ENCODE measurements around the gene GPC5. TPM values are rescaled to one million over a fixed set of nuclear protein-coding genes. Genes with fewer than 3 reads are reported as not detected.

The GPC5 gene
- total RNA-seq, 1 experiment from 2014 or later = 0.15 TPM

DNA sequence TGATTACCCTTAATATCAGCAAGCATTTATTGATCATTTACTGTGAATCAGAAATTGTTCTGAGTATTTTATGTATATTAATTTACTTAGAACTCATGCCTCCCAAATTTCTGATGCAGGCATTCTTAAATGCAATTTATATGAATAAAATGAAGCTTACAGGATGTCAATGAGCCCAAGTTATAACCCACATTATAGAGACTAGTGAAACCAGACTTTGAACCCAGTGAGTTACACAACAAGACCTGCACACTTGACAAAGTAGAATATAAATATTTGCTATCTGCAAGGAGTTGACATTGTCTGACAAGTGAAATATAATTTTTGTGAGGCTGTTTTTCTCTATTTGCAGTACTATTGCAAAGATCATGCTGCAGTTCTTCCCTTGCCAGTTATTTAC lies 656.0 kb downstream of the GPC5 start:
- H2BK15ac ChIP-seq (ENCODE audit: low read depth, low read length) = no peak overlapping the region
- no peak overlapping the region for H3K9ac ChIP-seq (ENCODE audit: extremely low read depth, insufficient read length, low read length)
- H4K8ac ChIP-seq (replicated peaks; ENCODE audit: insufficient read length, low read depth, low read length) = no peak overlapping the region
- no peaks in the 10 kb centered on the region for H3K9me3 ChIP-seq (ENCODE audit: control insufficient read depth, low read depth, low read length)
- no peak overlapping the region for H3K14ac ChIP-seq (ENCODE audit: insufficient read depth, low read length)
- DNase-seq = no peak
- H3K23me2 ChIP-seq (ENCODE audit: insufficient read length, low read depth, low read length, poor library complexity, severe bottlenecking) = no peaks in the 10 kb centered on the region
- H3K79me1 ChIP-seq (ENCODE audit: insufficient read depth, low read depth, low read length, poor library complexity, severe bottlenecking) = no peaks in the 10 kb centered on the region
- H3T11ph ChIP-seq (ENCODE audit: low read length) = no peak overlapping the region
- H3K4ac ChIP-seq (ENCODE audit: low read depth, low read length) = no peak overlapping the region
- no peak overlapping the region for H2AK5ac ChIP-seq (ENCODE audit: insufficient read length, low read length)
- no peaks in the 10 kb centered on the region for H3K4me1 ChIP-seq (ENCODE audit: insufficient read depth, low read length)
- no peak overlapping the region for H2AFZ ChIP-seq (ENCODE audit: low read length)
- no peak overlapping the region for H3K18ac ChIP-seq (ENCODE audit: insufficient read length, low read depth, low read length)
- no peak overlapping the region for H3K4me2 ChIP-seq (ENCODE audit: insufficient read depth, insufficient read length, low read length)
- TF ChIP-seq CTCF (conservative IDR thresholded peaks at IDR 0.05) = no peak
- H3K27ac ChIP-seq (ENCODE audit: insufficient read length, low read depth, low read length) = no peak overlapping the region
- H3K23ac ChIP-seq (ENCODE audit: insufficient read length, low read depth, low read length) = no peak overlapping the region
- Mint-ChIP-seq H3K27me3 (ENCODE audit: low read depth) (no peaks in the 10 kb centered on the region), H3K9me3 (peaks cover 3 to 4% of the 10 kb centered on the region in 2 experiments; a peak in 4 of 5 replicates), H3K27ac (no peak overlapping the region), H3K36me3 (ENCODE audit: insufficient read depth in 1 of 3, low read depth in 3 of 3) (no peaks in the 10 kb centered on the region; a peak in 1 of 7 replicates), H3K4me1 (no peaks in the 10 kb centered on the region), H3K4me3 (no peak overlapping the region)
- no peak overlapping the region for H4K5ac ChIP-seq (ENCODE audit: insufficient read length, low read depth, low read length)
- no peak overlapping the region for H2BK120ac ChIP-seq (ENCODE audit: low read depth, low read length, poor library complexity, severe bottlenecking)
- H2BK5ac ChIP-seq (ENCODE audit: insufficient read length, low read length) = no peak overlapping the region
- no peaks in the 10 kb centered on the region for H3K79me2 ChIP-seq (ENCODE audit: insufficient read depth, low read length)
- no peak overlapping the region for H2BK12ac ChIP-seq (ENCODE audit: insufficient read length, low read depth, low read length)
- H3K56ac ChIP-seq (ENCODE audit: insufficient read length, low read depth, low read length) = no peak overlapping the region
- H4K20me1 ChIP-seq (ENCODE audit: control insufficient read depth, insufficient read depth, insufficient read length) = no peaks in the 10 kb centered on the region
- no peak overlapping the region for H2BK20ac ChIP-seq (ENCODE audit: low read depth, low read length, poor library complexity, severe bottlenecking)
- H4K91ac ChIP-seq (ENCODE audit: insufficient read length, low read depth, low read length) = no peak overlapping the region
- no peaks in the 10 kb centered on the region for H3K27me3 ChIP-seq (ENCODE audit: insufficient read depth, low read length)

All from H9 (cell line).